ENCODE results near the gene TBC1D30.
"Not testable (repeated sequence)": the region's sequence is repeated elsewhere in the genome, so short reads cannot be mapped to it uniquely, and the experiment has no call there.

TBC1D30 gene

GRCh38 chr12:64840949-64841717, 16.7 kb downstream of the TBC1D30 start:
- Mint-ChIP-seq H3K9me3 (no peaks in the 10 kb centered on the region), H3K36me3 (ENCODE audit: insufficient read depth) (no peaks in the 10 kb centered on the region), H3K27me3 (peaks cover 9 to 16% of the 10 kb centered on the region in 2 donors), H3K4me1 (ENCODE audit: low read depth in 2 of 2) (no peaks in the 10 kb centered on the region), H3K27ac (no peak overlapping the region), H3K4me3 (no peak overlapping the region)
- no peak for DNase-seq
- ATAC-seq (replicated peaks): no peak

GRCh38 chr12:64848409-64848808, 24.0 kb downstream of the TBC1D30 start:
- not testable (repeated sequence) for DNase-seq; H3K27ac Mint-ChIP-seq; H3K36me3 Mint-ChIP-seq (ENCODE audit: insufficient read depth); H3K4me1 Mint-ChIP-seq (ENCODE audit: low read depth in 2 of 2); ATAC-seq (replicated peaks); H3K9me3 Mint-ChIP-seq; H3K4me3 Mint-ChIP-seq
- peaks cover 44 to 52% of the 10 kb centered on the region in 2 donors for H3K27me3 Mint-ChIP-seq

- H3K36me3 Mint-ChIP-seq (ENCODE audit: insufficient read depth): no peaks in the 10 kb centered on the region
- DNase-seq (no peak), ATAC-seq (replicated peaks) (no peak)
- H3K27me3 Mint-ChIP-seq: peaks cover 36 to 66% of the 10 kb centered on the region in 2 donors
- no peaks in the 10 kb centered on the region for H3K9me3 Mint-ChIP-seq
- no peak overlapping the region for H3K4me3 Mint-ChIP-seq
- H3K4me1 Mint-ChIP-seq (ENCODE audit: low read depth in 2 of 2): no peaks in the 10 kb centered on the region
- no peak overlapping the region for H3K27ac Mint-ChIP-seq
Measured at GRCh38 chr12:64858882-64859605, 34.6 kb downstream of the TBC1D30 start.

- no peak for DNase-seq
- Mint-ChIP-seq H3K9me3 (no peaks in the 10 kb centered on the region), H3K27ac (no peak overlapping the region), H3K4me1 (ENCODE audit: low read depth in 2 of 2) (no peaks in the 10 kb centered on the region), H3K4me3 (no peak overlapping the region), H3K36me3 (ENCODE audit: insufficient read depth) (no peaks in the 10 kb centered on the region), H3K27me3 (peaks cover 28 to 51% of the 10 kb centered on the region in 2 donors)
- ATAC-seq (replicated peaks): no peak
Measured at GRCh38 chr12:64860446-64860998, 36.1 kb downstream of the TBC1D30 start.

- Mint-ChIP-seq H3K27me3 (peaks cover 33 to 41% of the 10 kb centered on the region in 2 donors), H3K36me3 (ENCODE audit: insufficient read depth) (no peaks in the 10 kb centered on the region), H3K4me3 (no peak overlapping the region), H3K9me3 (no peaks in the 10 kb centered on the region), H3K4me1 (ENCODE audit: low read depth in 2 of 2) (no peaks in the 10 kb centered on the region), H3K27ac (no peak overlapping the region)
- ATAC-seq (replicated peaks) (no peak), DNase-seq (no peak)
Measured at GRCh38 chr12:64864319-64864718, 39.9 kb downstream of the TBC1D30 start.

GRCh38 chr12:64875186-64875585, 50.7 kb downstream of the TBC1D30 start:
- ATAC-seq (replicated peaks): no peak
- Mint-ChIP-seq H3K27ac (no peak overlapping the region), H3K4me1 (ENCODE audit: low read depth in 2 of 2) (no peaks in the 10 kb centered on the region), H3K9me3 (no peaks in the 10 kb centered on the region), H3K27me3 (peaks cover 18 to 21% of the 10 kb centered on the region in 2 donors), H3K4me3 (no peak overlapping the region), H3K36me3 (ENCODE audit: insufficient read depth) (no peaks in the 10 kb centered on the region)
- DNase-seq: no peak

GRCh38 chr12:64876388-64877071, 52.1 kb downstream of the TBC1D30 start:
- Mint-ChIP-seq H3K36me3 (ENCODE audit: insufficient read depth) (no peaks in the 10 kb centered on the region), H3K27me3 (peaks cover 18 to 30% of the 10 kb centered on the region in 2 donors), H3K27ac (no peak overlapping the region), H3K9me3 (no peaks in the 10 kb centered on the region), H3K4me3 (no peak overlapping the region), H3K4me1 (ENCODE audit: low read depth in 2 of 2) (no peaks in the 10 kb centered on the region)
- ATAC-seq (replicated peaks) (no peak), DNase-seq (no peak)

GRCh38 chr12:64877363-64878004, 53.0 kb downstream of the TBC1D30 start:
- Mint-ChIP-seq H3K4me3 (no peak overlapping the region), H3K36me3 (ENCODE audit: insufficient read depth) (no peaks in the 10 kb centered on the region), H3K27ac (no peak overlapping the region), H3K27me3 (peaks cover 28 to 37% of the 10 kb centered on the region in 2 donors), H3K4me1 (ENCODE audit: low read depth in 2 of 2) (no peaks in the 10 kb centered on the region), H3K9me3 (no peaks in the 10 kb centered on the region)
- ATAC-seq (replicated peaks) (no peak), DNase-seq (no peak)

- ATAC-seq (replicated peaks) (no peak), DNase-seq (no peak)
- Mint-ChIP-seq H3K27ac (no peak overlapping the region), H3K4me1 (ENCODE audit: low read depth in 2 of 2) (no peaks in the 10 kb centered on the region), H3K4me3 (no peak overlapping the region), H3K27me3 (peaks cover 46 to 57% of the 10 kb centered on the region in 2 donors), H3K9me3 (no peaks in the 10 kb centered on the region), H3K36me3 (ENCODE audit: insufficient read depth) (no peaks in the 10 kb centered on the region)
Measured at GRCh38 chr12:64882687-64883086, 58.2 kb downstream of the TBC1D30 start.

GRCh38 chr12:64883264-64884163, 59.1 kb downstream of the TBC1D30 start:
- no peak for DNase-seq
- no peak overlapping the region for H3K4me3 Mint-ChIP-seq
- H3K36me3 Mint-ChIP-seq (ENCODE audit: insufficient read depth): no peaks in the 10 kb centered on the region
- H3K9me3 Mint-ChIP-seq: no peaks in the 10 kb centered on the region
- no peak for ATAC-seq (replicated peaks)
- no peaks in the 10 kb centered on the region for H3K4me1 Mint-ChIP-seq (ENCODE audit: low read depth in 2 of 2)
- H3K27me3 Mint-ChIP-seq: peaks cover 44 to 52% of the 10 kb centered on the region in 2 donors
- H3K27ac Mint-ChIP-seq: no peak overlapping the region

GRCh38 chr12:64884164-64884542, 59.7 kb downstream of the TBC1D30 start:
- Mint-ChIP-seq H3K27me3 (peaks cover 44 to 52% of the 10 kb centered on the region in 2 donors), H3K4me1 (ENCODE audit: low read depth in 2 of 2) (no peaks in the 10 kb centered on the region), H3K36me3 (ENCODE audit: insufficient read depth) (no peaks in the 10 kb centered on the region), H3K4me3 (no peak overlapping the region), H3K9me3 (no peaks in the 10 kb centered on the region), H3K27ac (no peak overlapping the region)
- DNase-seq: no peak
- no peak for ATAC-seq (replicated peaks)

- H3K9me3 Mint-ChIP-seq: no peaks in the 10 kb centered on the region
- H3K27me3 Mint-ChIP-seq: peaks cover 41 to 52% of the 10 kb centered on the region in 2 donors
- ATAC-seq (replicated peaks): no peak
Measured at GRCh38 chr12:64884728-64885127, 60.3 kb downstream of the TBC1D30 start.

More at GRCh38 chr12:64884728-64885127, 60.3 kb downstream of the TBC1D30 start:
- Mint-ChIP-seq H3K4me1 (ENCODE audit: low read depth in 2 of 2) (no peaks in the 10 kb centered on the region), H3K36me3 (ENCODE audit: insufficient read depth) (no peaks in the 10 kb centered on the region), H3K27ac (no peak overlapping the region), H3K4me3 (no peak overlapping the region)
- DNase-seq: no peak
